Tibial artery (tissue), 4 donors: ENCODE data around the gene GABRG3.

Experiments used
- DNase-seq, 2 donors: peaks; one replicate each; pipeline ENCODE4 v3.0.0-alpha.2; 2019
- H3K27ac ChIP-seq, 2 donors: fragments of 200-600 bp; sonication (generic) in 1 of 2; 1 replicate in 1 of 2; 2 replicates in 1 of 2; pipeline ENCODE4 v1.5.1; 2018 to 2019; ENCODE audit warnings: mild to moderate bottlenecking in 1 of 2
- H3K27me3 ChIP-seq, 2 donors: fragments of 200-600 bp; sonication (generic) in 1 of 2; one replicate each; pipeline versions ENCODE4 v1.5.1 to v1.6.0; 2016 to 2019
- H3K36me3 ChIP-seq, 3 donors: fragments of 200-600 bp; sonication (generic) in 2 of 3; one replicate each; pipeline ENCODE4 v1.5.1; 2016 to 2019; ENCODE audit warnings: mild to moderate bottlenecking in 2 of 3
- H3K4me1 ChIP-seq, 4 donors: fragments of 200-600 bp; sonication (generic) in 2 of 4; 1 replicate in 3 of 4; 2 replicates in 1 of 4; pipeline ENCODE4 v1.5.1; 2016 to 2019
- H3K4me3 ChIP-seq, 2 donors: fragments of 200-600 bp; sonication (generic) in 1 of 2; 1 replicate in 1 of 2; 2 replicates in 1 of 2; pipeline ENCODE4 v1.5.1; 2018 to 2019; ENCODE audit warnings: mild to moderate bottlenecking in 2 of 2
- H3K9me3 ChIP-seq, 3 donors: fragments of 200-600 bp; sonication (generic) in 1 of 3; one replicate each; pipeline ENCODE4 v1.5.1; 2016 to 2019
- CTCF ChIP-seq, 2 experiments: fragments of 200-600 bp in 1 of 2; fragments of 450-650 bp in 1 of 2; IDR thresholded peaks; one replicate each; pipeline ENCODE4 v1.5.1; 2017 to 2019; ENCODE audit warnings: antibody characterized with exemption in 2 of 2, mild to moderate bottlenecking in 1 of 2, moderate library complexity in 1 of 2
- intact Hi-C: fragments of 100-400 bp; cut with DNase I; formaldehyde crosslinking; loops from one replicate; pipeline ENCODE4 v1.15.0; 2023; ENCODE audit warnings: low total_unique reads

GABRG3 gene

GRCh38 chr15:27328186-27328585 is 357.2 kb downstream of the GABRG3 start:
- TF ChIP-seq CTCF (IDR thresholded peaks at IDR 0.05), result no peak
- intact Hi-C loops, result no loop called here
- no peaks in the 10 kb centered on the region for H3K4me1 ChIP-seq
- H3K27me3 ChIP-seq, result no peaks in the 10 kb centered on the region
- H3K27ac ChIP-seq, result no peak overlapping the region
- no peak for DNase-seq
- H3K4me3 ChIP-seq, result no peak overlapping the region
- H3K36me3 ChIP-seq, result no peaks in the 10 kb centered on the region
- no peaks in the 10 kb centered on the region for H3K9me3 ChIP-seq

- TF ChIP-seq CTCF (IDR thresholded peaks at IDR 0.05), result no peak
- intact Hi-C loops, result no loop called here
- Histone ChIP-seq H3K36me3 (no peaks in the 10 kb centered on the region), H3K27me3 (no peaks in the 10 kb centered on the region), H3K27ac (no peak overlapping the region), H3K4me3 (no peak overlapping the region), H3K9me3 (no peaks in the 10 kb centered on the region), H3K4me1 (no peaks in the 10 kb centered on the region)
- DNase-seq, result no peak
These were observed 357.6 kb downstream of the GABRG3 start for GRCh38 chr15:27328608-27329007.

- Histone ChIP-seq H3K4me3 (no peak overlapping the region), H3K27ac (no peak overlapping the region), H3K9me3 (no peaks in the 10 kb centered on the region), H3K4me1 (no peaks in the 10 kb centered on the region), H3K27me3 (no peaks in the 10 kb centered on the region), H3K36me3 (no peaks in the 10 kb centered on the region)
- DNase-seq, result no peak
- intact Hi-C loops, result no loop called here
- no peak for TF ChIP-seq CTCF (IDR thresholded peaks at IDR 0.05)
These were observed 359.3 kb downstream of the GABRG3 start for GRCh38 chr15:27330326-27330725.

- intact Hi-C loops, result no loop called here
- Histone ChIP-seq H3K9me3 (no peaks in the 10 kb centered on the region), H3K27me3 (no peaks in the 10 kb centered on the region), H3K27ac (no peak overlapping the region), H3K36me3 (no peaks in the 10 kb centered on the region), H3K4me1 (no peaks in the 10 kb centered on the region), H3K4me3 (no peak overlapping the region)
- no peak for DNase-seq
- TF ChIP-seq CTCF (IDR thresholded peaks at IDR 0.05), result no peak
These were observed 365.7 kb downstream of the GABRG3 start for GRCh38 chr15:27336676-27337075.

- no peak for TF ChIP-seq CTCF (IDR thresholded peaks at IDR 0.05)
- Histone ChIP-seq H3K9me3 (no peaks in the 10 kb centered on the region), H3K36me3 (no peaks in the 10 kb centered on the region), H3K27ac (no peak overlapping the region), H3K27me3 (no peaks in the 10 kb centered on the region), H3K4me1 (no peaks in the 10 kb centered on the region), H3K4me3 (no peak overlapping the region)
- no peak for DNase-seq
- intact Hi-C loops, result no loop called here
These were observed 368.2 kb downstream of the GABRG3 start for GRCh38 chr15:27339138-27339537.

GRCh38 chr15:27341780-27342343 is 370.9 kb downstream of the GABRG3 start:
- Histone ChIP-seq H3K4me3 (no peak overlapping the region), H3K9me3 (no peaks in the 10 kb centered on the region), H3K27me3 (no peaks in the 10 kb centered on the region), H3K36me3 (no peaks in the 10 kb centered on the region), H3K27ac (no peak overlapping the region), H3K4me1 (no peaks in the 10 kb centered on the region)
- intact Hi-C loops, result no loop called here
- TF ChIP-seq CTCF (IDR thresholded peaks at IDR 0.05), result no peak
- no peak for DNase-seq
